GM21381 (cell line): ENCODE data around the gene COL18A1.
"Not testable (repeated sequence)": the region's sequence is repeated elsewhere in the genome, so short reads cannot be mapped to it uniquely, and the experiment has no call there.

ENCODE experiments used
- ATAC-seq: cut with Tn5 transposase; IDR thresholded peaks from one replicate; pipeline ENCODE4 v1.9.1; 2021; ENCODE audit warnings: mild to moderate bottlenecking, moderate library complexity; ENCODE audit not compliant: unreplicated experiment

Gene COL18A1

GRCh38 chr21:45552696-45553391, 147.9 kb downstream of the COL18A1 start:
- no peak for ATAC-seq

GRCh38 chr21:45554477-45555175, 149.7 kb downstream of the COL18A1 start:
- peak; percentile 63 for ATAC-seq

- ATAC-seq = no peak
Observed at GRCh38 chr21:45555251-45555556, 150.2 kb downstream of the COL18A1 start.

- no peak for ATAC-seq
Observed at GRCh38 chr21:45555557-45556301, 150.8 kb downstream of the COL18A1 start.

GRCh38 chr21:45556302-45556644, 151.3 kb downstream of the COL18A1 start:
- no peak for ATAC-seq

GRCh38 chr21:45556645-45557615, 152.0 kb downstream of the COL18A1 start:
- ATAC-seq = no peak

- no peak for ATAC-seq
Observed at GRCh38 chr21:45557616-45558043, 152.7 kb downstream of the COL18A1 start.

- ATAC-seq = no peak
Observed at GRCh38 chr21:45558044-45558721, 153.2 kb downstream of the COL18A1 start.

GRCh38 chr21:45559216-45560105, 154.5 kb downstream of the COL18A1 start:
- no peak for ATAC-seq

GRCh38 chr21:45560106-45561021, 155.4 kb downstream of the COL18A1 start:
- ATAC-seq = no peak

- not testable (repeated sequence) for ATAC-seq
Observed at GRCh38 chr21:45561241-45561640, 156.3 kb downstream of the COL18A1 start.

- ATAC-seq = no peak
Observed at GRCh38 chr21:45562402-45562801, 157.4 kb downstream of the COL18A1 start.

- ATAC-seq = no peak
Observed at GRCh38 chr21:45562965-45563364, 158.0 kb downstream of the COL18A1 start.
